Activated B cell treated with CpG ODN at 0.5 μM for 24 hours (primary cell): Measurements from ENCODE around the gene BATF3. TPM values are rescaled to one million over a fixed set of nuclear protein-coding genes. Genes with fewer than 3 reads are reported as not detected.
"Not testable (repeated sequence)": the region's sequence is repeated elsewhere in the genome, so short reads cannot be mapped to it uniquely, and the experiment has no call there.

ENCODE experiments used
- ATAC-seq: fragments of 200-7000 bp; cut with Tn5 transposase; one replicate; pipeline ENCODE4 v1.10.0; 2021; ENCODE audit warnings: low read depth, mild to moderate bottlenecking, moderate library complexity
- CTCF ChIA-PET: fragments of 350-600 bp; sonication (Branson Sonifier 250); formaldehyde crosslinking; loops from one replicate; lab custom pipeline; 2021; ENCODE audit warnings: antibody characterized with exemption; lab: Charles Lee
- POLR2A ChIA-PET: fragments of 350-600 bp; sonication (Branson Sonifier 250); formaldehyde crosslinking; loops from one replicate; lab custom pipeline; 2021; ENCODE audit warnings: antibody characterized with exemption; lab: Charles Lee
- DNase-seq: peaks from one replicate; pipeline ENCODE4 v3.0.0; 2022
- H3K27ac Mint-ChIP-seq: one replicate; pipeline ENCODE4 v1.8.0; 2020; ENCODE audit warnings: mixed read lengths
- H3K27me3 Mint-ChIP-seq: one replicate; pipeline ENCODE4 v1.8.0; 2021; ENCODE audit warnings: mixed read lengths
- H3K36me3 Mint-ChIP-seq: one replicate; pipeline ENCODE4 v1.8.0; 2021; ENCODE audit warnings: low read depth, mixed read lengths
- H3K4me1 Mint-ChIP-seq: one replicate; pipeline ENCODE4 v1.8.0; 2021; ENCODE audit warnings: mixed read lengths
- H3K4me3 Mint-ChIP-seq: one replicate; pipeline ENCODE4 v1.8.0; 2020; ENCODE audit warnings: mild to moderate bottlenecking, mixed read lengths
- H3K9me3 Mint-ChIP-seq: one replicate; pipeline ENCODE4 v1.8.0; 2020; ENCODE audit warnings: mixed read lengths
- intact Hi-C: fragments of 100-400 bp; cut with micrococcal nuclease; formaldehyde crosslinking; loops from one replicate; pipeline ENCODE4 v1.15.1; 2024
- total RNA-seq: library from RNA; stranded (reverse); gene quantifications from 2 replicates; pipeline ENCODE4 v1.2.3, GENCODE V29; 2022
- TF ChIP-seq, protein P1 (sequence below): fragments of 200-600 bp; IDR thresholded peaks from one replicate; pipeline ENCODE4 v1.8.0; 2022; ENCODE audit warnings: antibody characterized with exemption, mild to moderate bottlenecking

Gene BATF3
- total RNA-seq, 1 donor from 2014 or later, result 23.5 TPM

DNA sequence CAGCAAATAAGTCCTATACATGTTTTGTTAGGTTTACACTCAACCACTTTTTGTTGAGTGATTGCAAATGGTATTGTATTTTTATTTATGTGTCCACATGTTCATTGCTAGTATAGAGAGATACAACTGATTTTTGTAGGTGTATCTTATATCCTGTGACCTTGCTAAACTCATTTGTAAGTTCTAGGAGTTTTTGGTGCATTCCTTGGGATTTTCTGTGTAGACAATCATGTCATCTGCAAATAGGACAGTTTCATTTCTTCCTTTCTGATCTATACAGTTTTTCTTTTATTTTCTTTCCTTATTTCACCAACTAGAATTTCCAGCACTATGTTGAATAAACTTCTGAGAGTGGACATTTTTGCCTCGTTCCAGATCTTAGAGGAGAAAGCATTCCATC is 16.5 kb upstream of the BATF3 start:
- intact Hi-C loops, result no loop called here
- TF ChIP-seq, protein P1, sequence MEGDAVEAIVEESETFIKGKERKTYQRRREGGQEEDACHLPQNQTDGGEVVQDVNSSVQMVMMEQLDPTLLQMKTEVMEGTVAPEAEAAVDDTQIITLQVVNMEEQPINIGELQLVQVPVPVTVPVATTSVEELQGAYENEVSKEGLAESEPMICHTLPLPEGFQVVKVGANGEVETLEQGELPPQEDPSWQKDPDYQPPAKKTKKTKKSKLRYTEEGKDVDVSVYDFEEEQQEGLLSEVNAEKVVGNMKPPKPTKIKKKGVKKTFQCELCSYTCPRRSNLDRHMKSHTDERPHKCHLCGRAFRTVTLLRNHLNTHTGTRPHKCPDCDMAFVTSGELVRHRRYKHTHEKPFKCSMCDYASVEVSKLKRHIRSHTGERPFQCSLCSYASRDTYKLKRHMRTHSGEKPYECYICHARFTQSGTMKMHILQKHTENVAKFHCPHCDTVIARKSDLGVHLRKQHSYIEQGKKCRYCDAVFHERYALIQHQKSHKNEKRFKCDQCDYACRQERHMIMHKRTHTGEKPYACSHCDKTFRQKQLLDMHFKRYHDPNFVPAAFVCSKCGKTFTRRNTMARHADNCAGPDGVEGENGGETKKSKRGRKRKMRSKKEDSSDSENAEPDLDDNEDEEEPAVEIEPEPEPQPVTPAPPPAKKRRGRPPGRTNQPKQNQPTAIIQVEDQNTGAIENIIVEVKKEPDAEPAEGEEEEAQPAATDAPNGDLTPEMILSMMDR, result no peak
- CTCF ChIA-PET, result no interaction called here
- ATAC-seq, result no peak
- Mint-ChIP-seq H3K9me3 (peaks cover 4% of the 10 kb centered on the region), H3K27me3 (peaks cover 5% of the 10 kb centered on the region), H3K27ac (no peak overlapping the region), H3K4me1 (no peaks in the 10 kb centered on the region), H3K36me3 (no peaks in the 10 kb centered on the region), H3K4me3 (no peak overlapping the region)
- DNase-seq, result no peak
- POLR2A ChIA-PET, result no interaction called here

DNA sequence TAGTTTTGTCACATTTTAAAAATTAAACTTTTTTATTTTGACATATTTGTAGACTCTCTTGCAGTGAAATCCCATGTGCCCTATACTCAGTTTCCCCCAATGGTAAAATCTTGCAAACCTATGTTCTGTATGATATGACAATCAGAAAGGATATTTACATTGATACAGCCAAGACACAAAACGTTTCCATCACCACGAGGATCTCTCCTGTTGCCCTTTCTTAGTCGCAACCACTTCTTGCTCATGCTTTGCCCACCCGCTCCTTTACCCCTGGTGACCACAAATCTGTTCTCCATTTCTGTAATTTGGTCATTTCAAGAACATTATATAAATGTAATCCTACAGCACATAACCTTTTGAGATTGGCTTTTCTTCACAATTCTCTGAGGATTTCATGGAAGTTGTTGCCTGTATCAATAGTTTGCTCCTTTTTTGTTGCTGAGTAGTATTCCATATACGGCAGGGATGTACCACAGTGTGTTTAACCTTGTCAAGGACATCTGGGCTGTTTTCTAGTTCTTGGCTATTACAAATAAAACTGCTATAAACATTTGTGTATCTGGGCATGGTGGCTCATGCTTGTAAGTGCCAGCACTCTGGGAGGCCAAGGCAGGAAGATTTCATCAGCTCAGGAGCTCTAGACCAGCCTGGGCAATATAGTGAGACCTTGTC is 14.0 kb upstream of the BATF3 start:
- H3K9me3 Mint-ChIP-seq, result no peaks in the 10 kb centered on the region
- DNase-seq (no peak), ATAC-seq (no peak)
- TF ChIP-seq, protein P1, result no peak
- H3K4me3 Mint-ChIP-seq, result no peak overlapping the region
- H3K27me3 Mint-ChIP-seq, result peaks cover 4% of the 10 kb centered on the region
- no peaks in the 10 kb centered on the region for H3K4me1 Mint-ChIP-seq
- no peak overlapping the region for H3K27ac Mint-ChIP-seq
- intact Hi-C loops, result no loop called here
- CTCF ChIA-PET, result no interaction called here
- H3K36me3 Mint-ChIP-seq, result no peaks in the 10 kb centered on the region
- POLR2A ChIA-PET, result no interaction called here

DNA sequence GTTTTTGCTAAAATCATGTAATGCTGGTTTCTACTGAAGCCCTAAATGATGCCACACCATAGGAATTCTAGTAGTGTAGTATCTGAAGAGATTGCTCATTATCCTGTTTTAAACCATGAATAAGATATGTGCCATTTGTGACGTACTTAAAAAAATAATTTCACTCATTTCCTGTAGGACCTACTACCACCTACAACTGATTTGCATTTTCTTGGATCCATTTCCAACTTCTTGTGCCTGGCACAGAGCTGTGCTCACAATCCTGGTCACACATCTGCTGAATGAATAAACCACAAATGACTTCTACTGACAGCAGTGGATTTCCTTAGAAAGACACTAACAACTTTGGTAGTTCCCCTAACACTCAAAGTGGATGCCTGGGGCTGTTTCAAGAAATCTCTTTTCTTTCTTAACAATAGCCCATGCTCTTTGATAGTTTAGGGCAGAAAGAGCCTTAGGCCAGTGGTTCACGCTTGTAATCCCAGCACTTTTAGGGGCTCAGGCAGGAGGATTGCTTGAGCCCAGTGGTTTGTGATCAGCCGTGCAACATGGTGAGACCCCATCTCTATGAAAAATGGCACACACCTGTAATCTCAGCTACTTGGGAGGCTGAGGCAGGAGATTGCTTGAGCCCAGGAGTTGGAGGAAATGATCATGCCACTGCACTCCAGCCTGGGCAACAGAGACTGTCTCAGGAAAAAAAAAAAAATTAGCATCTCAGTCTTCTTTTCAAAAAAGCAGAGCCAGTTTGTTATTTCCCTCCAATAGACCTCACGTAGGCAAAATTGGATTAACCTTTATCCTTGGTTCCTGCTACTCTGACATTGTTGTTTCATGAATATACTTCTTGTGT is 13.0 kb upstream of the BATF3 start:
- Mint-ChIP-seq H3K4me3 (no peak overlapping the region), H3K27me3 (peaks cover 2% of the 10 kb centered on the region), H3K27ac (no peak overlapping the region), H3K4me1 (no peaks in the 10 kb centered on the region), H3K36me3 (no peaks in the 10 kb centered on the region), H3K9me3 (no peaks in the 10 kb centered on the region)
- ChIA-PET POLR2A (no interaction called here), CTCF (no interaction called here)
- intact Hi-C loops, result no loop called here
- DNase-seq (no peak), ATAC-seq (no peak)
- TF ChIP-seq, protein P1, result no peak

DNA sequence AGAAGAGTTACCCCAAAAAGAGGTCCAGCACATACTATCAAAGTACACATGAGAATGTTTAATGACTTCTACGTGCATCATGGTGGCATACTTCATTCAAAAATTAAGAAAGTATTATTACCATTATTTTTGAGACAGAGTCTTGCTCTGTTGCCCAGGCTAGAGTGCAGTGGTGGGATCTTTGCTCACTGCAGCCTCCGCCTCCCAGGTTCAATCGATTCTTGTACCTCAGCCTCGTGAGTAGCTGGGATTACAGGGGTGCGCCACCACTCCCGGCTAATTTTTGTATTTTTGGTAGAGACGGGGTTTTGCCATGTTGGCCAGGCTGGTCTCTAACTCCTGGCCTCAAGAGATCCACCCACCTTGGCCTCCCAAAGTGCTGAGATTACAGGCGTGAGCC is 12.3 kb upstream of the BATF3 start:
- H3K9me3 Mint-ChIP-seq, H3K4me1 Mint-ChIP-seq, POLR2A ChIA-PET, H3K36me3 Mint-ChIP-seq, H3K27me3 Mint-ChIP-seq, ATAC-seq, intact Hi-C loops, H3K27ac Mint-ChIP-seq, DNase-seq, H3K4me3 Mint-ChIP-seq: not testable (repeated sequence)
- CTCF ChIA-PET, result interaction anchor here (1.3 kb wide), 1 partner anchor 47 kb away, joined by 3 read pairs; no protein-coding TSS in a partner anchor

DNA sequence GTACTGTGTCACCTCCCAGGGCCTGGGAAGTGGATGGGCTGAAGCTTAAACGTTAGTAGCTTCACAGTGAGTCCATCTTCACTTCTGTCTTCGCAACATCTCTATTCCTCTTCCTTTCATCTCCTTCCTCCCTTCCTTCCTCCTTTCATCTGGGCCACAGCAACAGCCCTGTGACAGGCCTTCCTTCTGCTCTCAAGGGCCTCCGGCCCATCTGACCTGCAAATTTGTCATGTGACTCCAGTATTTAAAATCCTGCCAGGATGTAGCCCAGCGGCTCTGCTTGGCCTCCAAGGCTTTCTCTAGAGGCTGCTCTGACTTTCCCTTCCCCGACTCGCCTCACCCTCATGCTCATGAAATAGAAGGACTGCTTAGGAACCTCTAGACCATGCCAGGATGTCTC is 10.9 kb upstream of the BATF3 start:
- ChIA-PET CTCF (no interaction called here), POLR2A (interaction anchor here (1.1 kb wide), 1 partner anchor 10 kb away, joined by 4 read pairs; no protein-coding TSS in a partner anchor)
- DNase-seq (no peak), ATAC-seq (no peak)
- H3K4me3 Mint-ChIP-seq, result no peak overlapping the region
- peaks cover 2% of the 10 kb centered on the region for H3K27me3 Mint-ChIP-seq
- H3K27ac Mint-ChIP-seq, result no peak overlapping the region
- TF ChIP-seq, protein P1, result no peak
- intact Hi-C loops, result no loop called here
- H3K4me1 Mint-ChIP-seq, result no peaks in the 10 kb centered on the region
- no peaks in the 10 kb centered on the region for H3K9me3 Mint-ChIP-seq
- no peaks in the 10 kb centered on the region for H3K36me3 Mint-ChIP-seq
